PC-3 (cell line): Measurements from ENCODE around the gene NUP210L.

Experiments
- CTCF ChIP-seq: fragments of 300-600 bp; sonication (generic); conservative IDR thresholded peaks from 2 replicates; pipeline ENCODE4 v1.5.1; 2017; ENCODE audit warnings: antibody characterized with exemption, low read depth, mild to moderate bottlenecking, low read length
- EZH2 ChIP-seq: fragments of 300-600 bp; sonication (generic); IDR thresholded peaks from one replicate; pipeline ENCODE4 v1.6.1; 2017; ENCODE audit warnings: antibody characterized with exemption, mild to moderate bottlenecking, low read length; ENCODE audit not compliant: unreplicated experiment
- EZH2phosphoT487 ChIP-seq: fragments of 300-600 bp; sonication (generic); IDR thresholded peaks from 2 replicates; pipeline ENCODE4 v1.6.1; 2018; ENCODE audit warnings: mild to moderate bottlenecking, antibody characterized with exemption, low read length, borderline replicate concordance

GRCh38 chr1:153956997-153957715 is 197.7 kb downstream of the NUP210L start:
- TF ChIP-seq CTCF (no peak), EZH2 (no peak), EZH2phosphoT487 (no peak)
